ENCODE data around the gene SDCBP2.
A peak's percentile ranks its signal among the peaks of the same experiment; 100 is the strongest.

SDCBP2 gene

GRCh38 chr20:1265916-1266166, 63.1 kb downstream of the SDCBP2 start:
- peaks cover 6% of the 10 kb centered on the region for H3K9me3 Mint-ChIP-seq

GRCh38 chr20:1265226-1265915, 63.6 kb downstream of the SDCBP2 start:
- Mint-ChIP-seq H3K36me3 (ENCODE audit: low read depth) (no peaks in the 10 kb centered on the region), H3K27ac (no peak overlapping the region)
- intact Hi-C loops (cut with micrococcal nuclease) = no loop called here

More at GRCh38 chr20:1265916-1266166, 63.1 kb downstream of the SDCBP2 start:
- H3K4me3 Mint-ChIP-seq = peak overlapping the region; percentile 18
- no peaks in the 10 kb centered on the region for H3K36me3 Mint-ChIP-seq (ENCODE audit: low read depth)
- peaks cover 54% of the 10 kb centered on the region for H3K27me3 Mint-ChIP-seq
- H3K27ac Mint-ChIP-seq = no peak overlapping the region
- H3K4me1 Mint-ChIP-seq (ENCODE audit: low read depth) = no peaks in the 10 kb centered on the region
- intact Hi-C loops (cut with micrococcal nuclease) = no loop called here

GRCh38 chr20:1264727-1265126, 64.2 kb downstream of the SDCBP2 start:
- intact Hi-C loops (cut with micrococcal nuclease) = no loop called here

More at GRCh38 chr20:1265226-1265915, 63.6 kb downstream of the SDCBP2 start:
- Mint-ChIP-seq H3K4me3 (no peak overlapping the region), H3K4me1 (ENCODE audit: low read depth) (no peaks in the 10 kb centered on the region), H3K27me3 (peaks cover 54% of the 10 kb centered on the region), H3K9me3 (peaks cover 6% of the 10 kb centered on the region)

GRCh38 chr20:1263853-1264252, 65.1 kb downstream of the SDCBP2 start:
- intact Hi-C loops (cut with micrococcal nuclease) = no loop called here
- no peaks in the 10 kb centered on the region for H3K4me1 Mint-ChIP-seq (ENCODE audit: low read depth)
- H3K27me3 Mint-ChIP-seq = peaks cover 53% of the 10 kb centered on the region
- no peaks in the 10 kb centered on the region for H3K36me3 Mint-ChIP-seq (ENCODE audit: low read depth)
- peaks cover 6% of the 10 kb centered on the region for H3K9me3 Mint-ChIP-seq
- no peak overlapping the region for H3K27ac Mint-ChIP-seq
- no peak overlapping the region for H3K4me3 Mint-ChIP-seq

More at GRCh38 chr20:1264727-1265126, 64.2 kb downstream of the SDCBP2 start:
- Mint-ChIP-seq H3K4me1 (ENCODE audit: low read depth) (no peaks in the 10 kb centered on the region), H3K27ac (no peak overlapping the region), H3K36me3 (ENCODE audit: low read depth) (no peaks in the 10 kb centered on the region), H3K9me3 (peaks cover 6% of the 10 kb centered on the region), H3K4me3 (no peak overlapping the region), H3K27me3 (peaks cover 54% of the 10 kb centered on the region)
